Measurements from ENCODE around the gene SLC27A5.

SLC27A5 gene

GRCh38 chr19:58538257-58539168 is 26.7 kb upstream of the SLC27A5 start:
- no peak for DNase-seq (ENCODE audit: extremely low read depth, insufficient read length)
- TF ChIP-seq, protein P1, sequence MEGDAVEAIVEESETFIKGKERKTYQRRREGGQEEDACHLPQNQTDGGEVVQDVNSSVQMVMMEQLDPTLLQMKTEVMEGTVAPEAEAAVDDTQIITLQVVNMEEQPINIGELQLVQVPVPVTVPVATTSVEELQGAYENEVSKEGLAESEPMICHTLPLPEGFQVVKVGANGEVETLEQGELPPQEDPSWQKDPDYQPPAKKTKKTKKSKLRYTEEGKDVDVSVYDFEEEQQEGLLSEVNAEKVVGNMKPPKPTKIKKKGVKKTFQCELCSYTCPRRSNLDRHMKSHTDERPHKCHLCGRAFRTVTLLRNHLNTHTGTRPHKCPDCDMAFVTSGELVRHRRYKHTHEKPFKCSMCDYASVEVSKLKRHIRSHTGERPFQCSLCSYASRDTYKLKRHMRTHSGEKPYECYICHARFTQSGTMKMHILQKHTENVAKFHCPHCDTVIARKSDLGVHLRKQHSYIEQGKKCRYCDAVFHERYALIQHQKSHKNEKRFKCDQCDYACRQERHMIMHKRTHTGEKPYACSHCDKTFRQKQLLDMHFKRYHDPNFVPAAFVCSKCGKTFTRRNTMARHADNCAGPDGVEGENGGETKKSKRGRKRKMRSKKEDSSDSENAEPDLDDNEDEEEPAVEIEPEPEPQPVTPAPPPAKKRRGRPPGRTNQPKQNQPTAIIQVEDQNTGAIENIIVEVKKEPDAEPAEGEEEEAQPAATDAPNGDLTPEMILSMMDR (IDR thresholded peaks at IDR 0.05; ENCODE audit: insufficient read depth, low read length, poor library complexity, severe bottlenecking), result no peak
- H3K27me3 ChIP-seq (replicated peaks; ENCODE audit: control insufficient read depth, insufficient read depth, low read length), result no peaks in the 10 kb centered on the region
- peak overlapping the region; percentile 40 for H3K4me3 ChIP-seq (replicated peaks; ENCODE audit: low read depth, low read length)
- H3K36me3 ChIP-seq (ENCODE audit: control insufficient read depth, insufficient read depth, low read length), result no peaks in the 10 kb centered on the region

DNA sequence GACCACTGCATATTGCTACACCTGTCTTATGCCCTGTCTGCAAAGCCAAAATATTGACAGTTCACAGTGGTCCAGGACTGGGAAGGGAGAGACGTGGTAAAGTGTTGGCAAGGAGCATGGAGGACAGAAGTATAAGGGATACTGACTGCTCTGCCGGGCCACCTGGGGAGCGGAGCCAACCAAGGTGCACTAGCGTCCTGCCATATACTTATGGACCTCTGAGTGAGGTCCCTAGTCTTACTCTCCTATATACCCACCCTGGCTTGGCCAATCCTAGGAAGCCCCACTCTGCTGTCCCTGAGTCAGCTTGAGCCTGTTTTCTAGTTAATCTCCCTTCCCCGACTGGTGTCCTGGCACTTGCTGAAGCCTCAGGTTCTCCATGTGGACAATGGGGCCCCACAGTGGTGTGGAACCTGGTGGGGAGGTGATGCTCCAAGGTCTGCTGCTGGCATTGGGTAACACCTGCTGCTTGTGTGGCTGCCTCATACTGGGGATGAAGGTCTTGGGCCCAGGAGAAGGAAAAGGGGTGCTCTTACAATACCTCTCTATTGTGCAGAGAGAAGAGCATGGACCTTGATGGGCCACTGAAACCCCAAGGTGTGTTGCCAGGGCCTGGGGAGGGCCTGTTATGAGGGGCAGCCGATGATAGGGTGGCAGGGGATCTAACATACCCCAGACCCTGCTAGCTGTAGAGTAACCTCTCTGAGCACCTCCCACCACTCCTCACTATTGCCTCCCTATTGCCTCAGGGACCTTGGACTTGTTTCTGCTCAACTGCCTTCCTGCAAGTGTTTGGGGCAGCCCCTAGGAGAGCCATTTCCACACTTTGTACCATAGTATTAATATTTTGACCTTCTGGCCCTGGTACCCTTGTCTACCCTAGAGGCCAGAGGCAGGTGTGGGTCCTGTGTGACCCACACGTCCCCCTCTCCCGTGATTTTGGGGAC is 25.3 kb upstream of the SLC27A5 start:
- H3K27me3 ChIP-seq (replicated peaks; ENCODE audit: control insufficient read depth, insufficient read depth, low read length), result no peaks in the 10 kb centered on the region
- TF ChIP-seq, protein P1 (IDR thresholded peaks at IDR 0.05; ENCODE audit: insufficient read depth, low read length, poor library complexity, severe bottlenecking), result no peak
- H3K4me3 ChIP-seq (replicated peaks; ENCODE audit: low read depth, low read length), result no peak overlapping the region
- no peaks in the 10 kb centered on the region for H3K36me3 ChIP-seq (ENCODE audit: control insufficient read depth, insufficient read depth, low read length)
- DNase-seq (ENCODE audit: extremely low read depth, insufficient read length), result no peak

DNA sequence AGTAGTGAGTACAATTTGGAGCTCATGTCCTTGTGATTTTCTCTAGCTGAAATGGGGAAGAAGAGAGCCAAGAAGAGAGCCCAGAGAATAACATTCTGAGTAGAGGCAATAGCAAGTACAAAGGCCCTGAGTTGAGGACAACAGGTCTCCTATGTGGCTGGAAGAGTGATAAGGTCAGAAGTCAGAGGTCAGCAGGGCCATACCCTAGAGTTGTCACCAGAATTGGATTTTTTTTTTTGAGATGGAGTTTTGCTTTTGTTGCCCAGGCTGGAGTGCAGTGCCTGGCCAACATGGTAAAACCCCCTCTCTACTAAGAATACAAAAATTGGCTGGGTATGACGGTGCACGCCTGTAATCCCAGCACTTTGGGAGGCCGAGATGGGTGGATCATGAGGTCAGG is 24.1 kb upstream of the SLC27A5 start:
- DNase-seq (ENCODE audit: extremely low read depth, insufficient read length), result no peak
- Histone ChIP-seq H3K27me3 (replicated peaks; ENCODE audit: control insufficient read depth, insufficient read depth, low read length) (no peaks in the 10 kb centered on the region), H3K4me3 (replicated peaks; ENCODE audit: low read depth, low read length) (no peak overlapping the region), H3K36me3 (ENCODE audit: control insufficient read depth, insufficient read depth, low read length) (no peaks in the 10 kb centered on the region)
- TF ChIP-seq, protein P1 (IDR thresholded peaks at IDR 0.05; ENCODE audit: insufficient read depth, low read length, poor library complexity, severe bottlenecking), result no peak

DNA sequence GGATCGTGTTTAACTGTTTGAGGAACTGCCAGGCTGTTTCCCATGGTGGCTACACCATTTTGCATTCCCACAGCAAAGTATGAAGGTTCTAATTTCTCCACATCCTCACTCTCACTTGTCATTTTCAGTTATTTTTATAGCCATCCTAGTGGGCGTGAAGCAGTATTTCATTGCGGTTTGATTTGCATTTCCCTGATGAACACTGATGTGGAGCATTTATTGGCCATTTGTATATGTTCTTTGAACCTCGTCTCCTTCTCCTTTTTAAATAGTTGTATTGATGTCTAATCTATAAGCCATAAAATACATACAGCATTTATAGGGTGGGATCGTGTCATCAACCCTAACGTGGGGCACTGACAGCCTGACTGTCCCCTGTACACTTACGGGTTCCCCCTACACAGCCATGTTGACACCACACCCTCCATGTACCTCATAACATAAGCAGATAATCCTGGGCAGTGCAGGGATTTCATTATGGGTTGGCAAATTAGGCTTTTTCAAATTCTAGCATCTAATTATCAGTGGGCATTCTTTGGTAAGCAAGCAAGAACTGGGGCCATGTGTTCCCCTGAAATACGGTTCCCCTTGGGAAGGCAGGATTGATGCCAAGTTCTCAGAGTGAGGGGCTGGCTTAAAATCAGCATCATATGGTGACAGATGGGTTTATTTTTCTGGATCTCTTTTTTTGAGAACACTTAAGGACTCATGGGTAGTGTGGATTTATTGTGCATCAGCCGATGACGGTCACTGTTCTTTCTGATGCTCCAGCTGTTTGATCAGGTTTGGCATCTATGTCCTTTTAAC is 19.4 kb upstream of the SLC27A5 start:
- no peaks in the 10 kb centered on the region for H3K36me3 ChIP-seq (ENCODE audit: control insufficient read depth, insufficient read depth, low read length)
- TF ChIP-seq, protein P1 (IDR thresholded peaks at IDR 0.05; ENCODE audit: insufficient read depth, low read length, poor library complexity, severe bottlenecking), result no peak
- no peaks in the 10 kb centered on the region for H3K27me3 ChIP-seq (replicated peaks; ENCODE audit: control insufficient read depth, insufficient read depth, low read length)
- H3K4me3 ChIP-seq (replicated peaks; ENCODE audit: low read depth, low read length), result no peak overlapping the region
- no peak for DNase-seq (ENCODE audit: extremely low read depth, insufficient read length)

GRCh38 chr19:58529405-58529804 is 17.6 kb upstream of the SLC27A5 start:
- no peaks in the 10 kb centered on the region for H3K27me3 ChIP-seq (replicated peaks; ENCODE audit: control insufficient read depth, insufficient read depth, low read length)
- H3K36me3 ChIP-seq (ENCODE audit: control insufficient read depth, insufficient read depth, low read length), result no peaks in the 10 kb centered on the region
- DNase-seq (ENCODE audit: extremely low read depth, insufficient read length), result no peak

More at GRCh38 chr19:58529405-58529804, 17.6 kb upstream of the SLC27A5 start:
- no peak overlapping the region for H3K4me3 ChIP-seq (replicated peaks; ENCODE audit: low read depth, low read length)
- TF ChIP-seq, protein P1 (IDR thresholded peaks at IDR 0.05; ENCODE audit: insufficient read depth, low read length, poor library complexity, severe bottlenecking), result no peak
